Stimulated activated CD8-positive, alpha-beta memory T cell treated with anti-CD3 and anti-CD28 coated beads, Interleukin-4, amount 100 ng/mL, for 4 hours (primary cell): ENCODE measurements around the gene MAPK10.
"Not testable (repeated sequence)": the region's sequence is repeated elsewhere in the genome, so short reads cannot be mapped to it uniquely, and the experiment has no call there.

Experiments
- DNase-seq, 2 donors: peaks; one replicate each; pipeline ENCODE4 v3.0.0-alpha.2; 2020; ENCODE audit warnings: low read depth in 2 of 2, low spot score in 1 of 2

MAPK10 gene

GRCh38 chr4:86043755-86044592 lies 315.9 kb downstream of the MAPK10 start:
- no peak for DNase-seq

- no peak for DNase-seq
These were observed 321.8 kb downstream of the MAPK10 start for GRCh38 chr4:86038037-86038436.

DNA sequence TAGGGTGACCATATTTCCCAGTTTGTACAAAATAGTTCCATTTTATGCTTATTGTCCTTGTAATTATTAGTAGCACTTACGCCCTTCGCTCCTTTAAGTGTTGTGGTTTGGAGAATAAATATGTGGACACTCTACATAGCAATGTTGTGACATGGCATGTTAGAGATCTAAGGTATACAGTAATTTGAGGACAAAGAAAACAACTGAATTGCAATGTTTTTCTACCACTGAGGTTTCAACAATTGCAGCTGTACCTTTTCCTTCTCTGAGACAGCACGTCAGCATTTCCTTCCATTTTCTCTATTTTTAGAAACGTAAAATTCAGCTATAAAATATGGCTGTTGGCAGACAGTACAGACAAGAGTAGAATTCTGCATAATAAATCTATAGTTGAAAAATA lies 323.1 kb downstream of the MAPK10 start:
- DNase-seq = no peak

- DNase-seq = no peak
These were observed 324.2 kb downstream of the MAPK10 start for GRCh38 chr4:86035688-86036087.

- no peak for DNase-seq
These were observed 325.2 kb downstream of the MAPK10 start for GRCh38 chr4:86034616-86035015.

DNA sequence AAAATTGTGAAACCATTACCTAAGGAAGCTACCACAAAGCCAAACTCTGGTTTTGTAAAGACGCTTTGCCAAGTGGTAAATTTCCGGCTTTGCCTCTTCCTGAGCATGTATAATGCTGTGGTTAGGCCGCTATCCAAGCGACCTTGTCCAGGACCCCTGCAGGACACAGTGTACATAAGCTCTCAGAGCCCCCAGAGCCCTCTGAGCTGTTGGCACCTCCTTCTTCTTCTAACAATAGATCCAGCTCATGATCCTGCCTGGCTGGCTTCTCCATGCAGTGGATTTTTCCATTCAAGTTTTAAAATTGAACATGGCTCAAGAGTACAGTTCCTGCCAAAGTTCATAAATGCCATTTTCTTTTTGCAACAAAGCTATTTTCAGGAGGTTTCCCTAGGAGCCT lies 326.7 kb downstream of the MAPK10 start:
- DNase-seq = no peak

DNA sequence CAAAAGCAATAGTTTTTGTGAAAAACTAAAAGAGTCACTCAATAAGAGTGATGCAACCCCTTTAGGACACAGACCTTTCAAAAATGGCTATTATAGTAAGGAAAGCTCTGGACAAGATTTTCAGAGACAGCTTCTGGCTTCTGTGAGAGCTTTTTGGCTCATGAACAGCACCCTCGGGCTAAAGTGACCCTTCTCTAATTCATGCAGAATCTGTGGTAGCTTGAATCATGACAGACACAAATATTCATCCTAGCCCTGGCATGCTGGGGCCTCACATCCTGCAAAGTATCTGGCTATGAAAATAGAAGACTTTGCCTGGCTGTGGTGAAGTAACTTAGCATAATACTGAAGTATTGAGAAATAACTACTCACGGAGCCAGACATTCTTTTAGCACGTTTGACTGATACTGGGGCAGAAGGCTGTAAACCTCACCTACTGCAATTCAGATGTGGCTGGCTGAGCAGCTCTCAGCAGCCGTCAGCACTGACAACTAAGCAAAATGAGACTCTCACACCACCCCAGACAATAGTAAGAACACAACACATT lies 327.3 kb downstream of the MAPK10 start:
- DNase-seq = no peak

GRCh38 chr4:86031927-86032326 lies 327.9 kb downstream of the MAPK10 start:
- DNase-seq = no peak

DNA sequence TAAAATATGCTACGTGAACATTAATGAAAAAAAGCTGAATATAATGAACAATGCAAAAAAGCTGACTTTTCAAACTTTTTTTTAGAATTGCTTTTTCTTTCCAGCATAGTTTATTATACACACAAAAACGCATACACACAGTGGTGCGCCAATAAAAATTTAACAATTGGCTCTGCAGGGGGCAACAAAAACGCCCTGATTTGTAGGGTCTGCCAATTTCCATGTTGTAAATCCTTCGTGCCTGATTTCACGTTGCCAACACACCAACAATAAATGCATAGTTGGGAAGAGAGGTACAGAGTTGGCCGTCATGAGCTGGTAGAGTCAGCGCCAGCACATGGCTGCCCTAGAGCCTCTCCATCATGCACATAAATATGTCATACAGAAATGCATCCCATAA lies 333.1 kb downstream of the MAPK10 start:
- no peak for DNase-seq

- not testable (repeated sequence) for DNase-seq
These were observed 338.2 kb downstream of the MAPK10 start for GRCh38 chr4:86021671-86022070.

DNA sequence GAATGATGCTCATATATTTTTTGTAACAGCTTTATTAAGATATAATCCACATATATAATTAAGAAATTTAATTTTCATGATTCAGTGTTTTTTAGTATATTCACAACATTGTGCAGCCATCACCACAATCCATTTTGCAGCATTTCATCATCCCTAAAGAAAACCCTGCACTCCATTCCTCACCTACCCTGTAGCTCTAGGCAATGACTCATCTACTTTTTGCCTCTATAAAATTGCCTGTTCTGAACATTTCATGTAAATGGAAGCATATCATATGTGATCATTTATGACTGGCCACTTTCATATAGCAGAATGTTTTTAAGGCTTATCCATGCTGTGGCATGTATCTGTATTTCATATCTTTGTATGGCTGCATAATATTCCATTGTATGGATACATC lies 339.9 kb downstream of the MAPK10 start:
- no peak for DNase-seq

GRCh38 chr4:86019362-86019761 lies 340.5 kb downstream of the MAPK10 start:
- no peak for DNase-seq

GRCh38 chr4:86015412-86016350 lies 344.2 kb downstream of the MAPK10 start:
- DNase-seq = no peak

DNA sequence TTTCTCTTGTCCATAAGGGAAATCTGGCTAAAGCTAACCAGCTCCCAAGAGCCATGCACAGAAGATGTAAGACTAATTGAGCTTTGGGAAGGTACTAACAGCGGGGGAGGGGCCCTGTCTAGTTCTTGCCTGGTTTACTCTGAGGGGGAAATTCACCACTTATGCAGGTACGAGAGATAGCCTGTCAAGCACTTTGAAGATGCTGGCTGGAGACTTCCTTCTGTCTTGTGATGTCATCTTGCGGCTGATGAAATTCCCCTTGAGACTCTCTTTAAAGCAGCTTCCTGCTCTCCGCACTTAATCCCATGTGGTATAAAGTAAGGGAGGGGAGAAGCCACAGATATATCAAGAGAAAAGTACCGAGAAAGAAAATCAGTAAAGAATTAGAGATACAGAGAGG lies 345.3 kb downstream of the MAPK10 start:
- DNase-seq = no peak

- no peak for DNase-seq
These were observed 346.2 kb downstream of the MAPK10 start for GRCh38 chr4:86013621-86014020.

DNA sequence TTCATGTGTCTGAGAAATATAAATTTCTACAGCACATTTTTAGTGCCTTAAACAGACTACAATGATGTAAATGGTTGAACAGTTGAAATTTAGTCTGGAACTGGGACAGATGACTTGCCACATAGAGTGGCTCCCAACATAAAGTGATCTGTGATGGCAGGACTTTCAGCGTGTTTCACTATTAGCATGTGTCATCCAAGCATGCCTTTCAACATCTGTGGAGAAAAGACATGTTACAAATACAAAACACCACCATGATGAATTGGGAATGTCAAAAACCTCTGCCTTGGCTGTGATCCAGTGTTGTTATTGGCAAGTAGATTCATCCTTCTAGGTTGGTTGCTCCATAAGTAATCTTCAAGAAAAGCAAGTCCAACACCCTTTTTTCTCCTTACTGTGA lies 348.7 kb downstream of the MAPK10 start:
- no peak for DNase-seq

DNA sequence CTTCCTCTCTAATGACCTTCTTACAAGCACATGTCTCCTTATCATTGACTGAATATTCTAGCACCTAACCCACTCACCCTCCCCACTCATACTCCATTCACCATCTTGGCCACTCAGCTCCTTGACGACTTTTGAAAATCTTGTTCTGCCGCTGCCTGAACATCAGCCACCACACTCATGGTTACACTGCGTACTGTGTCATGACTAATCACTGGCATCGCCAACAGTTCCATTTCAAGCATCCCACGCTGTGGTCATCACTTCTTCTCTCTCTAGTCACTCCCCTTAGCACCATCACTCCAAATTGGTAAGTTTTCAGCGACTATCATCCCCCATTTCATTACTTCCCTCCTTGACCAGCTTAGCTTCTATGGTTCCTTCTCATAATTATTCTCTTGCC lies 352.8 kb downstream of the MAPK10 start:
- no peak for DNase-seq

GRCh38 chr4:86006057-86006456 lies 353.8 kb downstream of the MAPK10 start:
- DNase-seq = no peak

DNA sequence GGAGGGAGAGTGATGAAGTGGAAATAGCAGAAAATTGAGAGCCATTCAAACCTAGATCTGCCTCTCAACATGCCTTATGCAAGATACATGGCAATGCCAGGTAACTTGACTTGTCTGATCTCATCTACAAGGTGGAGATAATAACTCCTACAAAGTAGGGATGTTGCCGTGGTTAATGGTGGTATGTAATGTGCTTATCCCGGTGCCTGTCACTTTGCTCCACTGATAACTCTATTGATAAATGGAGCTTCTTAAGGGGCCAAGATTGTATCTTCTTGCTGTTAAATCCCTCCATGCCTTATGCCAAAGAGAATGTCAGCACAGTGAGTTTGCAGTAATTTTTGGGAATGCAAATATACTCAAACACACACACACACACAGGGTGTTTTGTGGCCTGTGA lies 355.8 kb downstream of the MAPK10 start:
- no peak for DNase-seq

- DNase-seq = no peak
These were observed 358.3 kb downstream of the MAPK10 start for GRCh38 chr4:86001591-86001990.

DNA sequence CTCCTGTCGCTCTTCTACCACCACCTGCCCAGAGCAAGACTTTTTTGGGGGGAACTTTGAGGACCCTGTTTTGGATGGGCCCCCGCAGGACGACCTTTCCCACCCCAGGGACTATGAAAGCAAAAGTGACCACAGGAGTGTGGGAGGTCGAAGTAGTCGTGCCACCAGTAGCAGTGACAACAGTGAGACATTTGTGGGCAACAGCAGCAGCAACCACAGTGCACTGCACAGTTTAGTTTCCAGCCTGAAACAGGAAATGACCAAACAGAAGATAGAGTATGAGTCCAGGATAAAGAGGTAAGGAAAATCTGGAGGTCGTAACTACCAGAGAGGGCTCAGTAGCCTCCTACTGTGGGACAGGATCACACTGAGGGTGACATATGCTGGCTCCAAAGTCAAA lies 364.5 kb downstream of the MAPK10 start:
- DNase-seq = no peak

GRCh38 chr4:85994576-85994975 lies 365.3 kb downstream of the MAPK10 start:
- no peak for DNase-seq
